ENCODE measurements around the gene SCN1B. TPM values are rescaled to one million over a fixed set of nuclear protein-coding genes. Genes with fewer than 3 reads are reported as not detected.
A peak's percentile ranks its signal among the peaks of the same experiment; 100 is the strongest.
"Not testable (repeated sequence)": the region's sequence is repeated elsewhere in the genome, so short reads cannot be mapped to it uniquely, and the experiment has no call there.

Gene SCN1B
- 0.40 TPM for polyA plus RNA-seq (2012; ENCODE audit: missing spikeins)

- DNase-seq (ENCODE audit: insufficient read length): peak; percentile 63
These were observed at the start of gene SCN1B for GRCh38 chr19:35030257-35031071. Gene SCN1B, plus strand, starts transcription at chr19:35030470. Its CDS starts 351 bp downstream, at chr19:35030821.

GRCh38 chr19:34982275-34982674 lies 48.0 kb upstream of the SCN1B start:
- FAIRE-seq: no peak
- no peak for TF ChIP-seq POLR2A (IDR thresholded peaks at IDR 0.05; ENCODE audit: low read depth, low read length)
- no peak for TF ChIP-seq POLR2AphosphoS5 (IDR thresholded peaks at IDR 0.05; ENCODE audit: low read depth, low read length)
- TF ChIP-seq TAF1 (IDR thresholded peaks at IDR 0.05; ENCODE audit: borderline replicate concordance, low read depth, low read length): no peak
- DNase-seq (ENCODE audit: insufficient read length): no peak

More at GRCh38 chr19:35030257-35031071, at the start of gene SCN1B:
- no peak for FAIRE-seq
- no peak for TF ChIP-seq TAF1 (IDR thresholded peaks at IDR 0.05; ENCODE audit: borderline replicate concordance, low read depth, low read length)
- TF ChIP-seq POLR2AphosphoS5 (IDR thresholded peaks at IDR 0.05; ENCODE audit: low read depth, low read length): no peak
- TF ChIP-seq POLR2A (IDR thresholded peaks at IDR 0.05; ENCODE audit: low read depth, low read length): no peak

- FAIRE-seq (no peak), DNase-seq (ENCODE audit: insufficient read length) (no peak)
- TF ChIP-seq TAF1 (IDR thresholded peaks at IDR 0.05; ENCODE audit: borderline replicate concordance, low read depth, low read length): no peak
- TF ChIP-seq POLR2AphosphoS5 (IDR thresholded peaks at IDR 0.05; ENCODE audit: low read depth, low read length): no peak
- TF ChIP-seq POLR2A (IDR thresholded peaks at IDR 0.05; ENCODE audit: low read depth, low read length): no peak
These were observed 46.5 kb upstream of the SCN1B start for GRCh38 chr19:34983786-34984185.

GRCh38 chr19:34984287-34984686 lies 46.0 kb upstream of the SCN1B start:
- DNase-seq (ENCODE audit: insufficient read length) (no peak), FAIRE-seq (no peak)
- no peak for TF ChIP-seq TAF1 (IDR thresholded peaks at IDR 0.05; ENCODE audit: borderline replicate concordance, low read depth, low read length)
- TF ChIP-seq POLR2AphosphoS5 (IDR thresholded peaks at IDR 0.05; ENCODE audit: low read depth, low read length): no peak
- TF ChIP-seq POLR2A (IDR thresholded peaks at IDR 0.05; ENCODE audit: low read depth, low read length): no peak

- DNase-seq (ENCODE audit: insufficient read length) (no peak), FAIRE-seq (no peak)
- TF ChIP-seq TAF1 (IDR thresholded peaks at IDR 0.05; ENCODE audit: borderline replicate concordance, low read depth, low read length): no peak
- no peak for TF ChIP-seq POLR2A (IDR thresholded peaks at IDR 0.05; ENCODE audit: low read depth, low read length)
- no peak for TF ChIP-seq POLR2AphosphoS5 (IDR thresholded peaks at IDR 0.05; ENCODE audit: low read depth, low read length)
These were observed 44.8 kb upstream of the SCN1B start for GRCh38 chr19:34985249-34986022.

GRCh38 chr19:34988119-34988518 lies 42.2 kb upstream of the SCN1B start:
- TF ChIP-seq TAF1 (IDR thresholded peaks at IDR 0.05; ENCODE audit: borderline replicate concordance, low read depth, low read length) (no peak), POLR2AphosphoS5 (IDR thresholded peaks at IDR 0.05; ENCODE audit: low read depth, low read length) (no peak), POLR2A (IDR thresholded peaks at IDR 0.05; ENCODE audit: low read depth, low read length) (no peak)
- no peak for DNase-seq (ENCODE audit: insufficient read length)
- no peak for FAIRE-seq

- TF ChIP-seq POLR2A (IDR thresholded peaks at IDR 0.05; ENCODE audit: low read depth, low read length) (no peak), POLR2AphosphoS5 (IDR thresholded peaks at IDR 0.05; ENCODE audit: low read depth, low read length) (no peak), TAF1 (IDR thresholded peaks at IDR 0.05; ENCODE audit: borderline replicate concordance, low read depth, low read length) (no peak)
- FAIRE-seq (no peak), DNase-seq (ENCODE audit: insufficient read length) (no peak)
These were observed 41.0 kb upstream of the SCN1B start for GRCh38 chr19:34989298-34989697.

- peak; percentile 84 for FAIRE-seq
- TF ChIP-seq POLR2AphosphoS5 (IDR thresholded peaks at IDR 0.05; ENCODE audit: low read depth, low read length) (no peak), POLR2A (IDR thresholded peaks at IDR 0.05; ENCODE audit: low read depth, low read length) (no peak), TAF1 (IDR thresholded peaks at IDR 0.05; ENCODE audit: borderline replicate concordance, low read depth, low read length) (no peak)
- no peak for DNase-seq (ENCODE audit: insufficient read length)
These were observed 39.6 kb upstream of the SCN1B start for GRCh38 chr19:34990578-34991192.

- no peak for TF ChIP-seq TAF1 (IDR thresholded peaks at IDR 0.05; ENCODE audit: borderline replicate concordance, low read depth, low read length)
- no peak for TF ChIP-seq POLR2AphosphoS5 (IDR thresholded peaks at IDR 0.05; ENCODE audit: low read depth, low read length)
- TF ChIP-seq POLR2A (IDR thresholded peaks at IDR 0.05; ENCODE audit: low read depth, low read length): no peak
- DNase-seq (ENCODE audit: insufficient read length) (no peak), FAIRE-seq (no peak)
These were observed 38.5 kb upstream of the SCN1B start for GRCh38 chr19:34991542-34992333.

- DNase-seq (ENCODE audit: insufficient read length); FAIRE-seq: not testable (repeated sequence)
These were observed 37.7 kb upstream of the SCN1B start for GRCh38 chr19:34992582-34992981.

GRCh38 chr19:34994286-34994642 lies 36.0 kb upstream of the SCN1B start:
- DNase-seq (ENCODE audit: insufficient read length): no peak
- FAIRE-seq: no peak
- TF ChIP-seq POLR2A (IDR thresholded peaks at IDR 0.05; ENCODE audit: low read depth, low read length) (no peak), TAF1 (IDR thresholded peaks at IDR 0.05; ENCODE audit: borderline replicate concordance, low read depth, low read length) (no peak), POLR2AphosphoS5 (IDR thresholded peaks at IDR 0.05; ENCODE audit: low read depth, low read length) (no peak)

Data from GM12892 (cell line).